HG03521 (cell line): Measurements from ENCODE around the gene ADSS1.
A peak's percentile ranks its signal among the peaks of the same experiment; 100 is the strongest.

Experiments
- ATAC-seq: cut with Tn5 transposase; IDR thresholded peaks from one replicate; pipeline ENCODE4 v1.9.1; 2021; ENCODE audit warnings: mild to moderate bottlenecking, moderate library complexity; ENCODE audit not compliant: unreplicated experiment

ADSS1 gene

GRCh38 chr14:104766256-104766862, 42.3 kb downstream of the ADSS1 start:
- no peak for ATAC-seq

DNA sequence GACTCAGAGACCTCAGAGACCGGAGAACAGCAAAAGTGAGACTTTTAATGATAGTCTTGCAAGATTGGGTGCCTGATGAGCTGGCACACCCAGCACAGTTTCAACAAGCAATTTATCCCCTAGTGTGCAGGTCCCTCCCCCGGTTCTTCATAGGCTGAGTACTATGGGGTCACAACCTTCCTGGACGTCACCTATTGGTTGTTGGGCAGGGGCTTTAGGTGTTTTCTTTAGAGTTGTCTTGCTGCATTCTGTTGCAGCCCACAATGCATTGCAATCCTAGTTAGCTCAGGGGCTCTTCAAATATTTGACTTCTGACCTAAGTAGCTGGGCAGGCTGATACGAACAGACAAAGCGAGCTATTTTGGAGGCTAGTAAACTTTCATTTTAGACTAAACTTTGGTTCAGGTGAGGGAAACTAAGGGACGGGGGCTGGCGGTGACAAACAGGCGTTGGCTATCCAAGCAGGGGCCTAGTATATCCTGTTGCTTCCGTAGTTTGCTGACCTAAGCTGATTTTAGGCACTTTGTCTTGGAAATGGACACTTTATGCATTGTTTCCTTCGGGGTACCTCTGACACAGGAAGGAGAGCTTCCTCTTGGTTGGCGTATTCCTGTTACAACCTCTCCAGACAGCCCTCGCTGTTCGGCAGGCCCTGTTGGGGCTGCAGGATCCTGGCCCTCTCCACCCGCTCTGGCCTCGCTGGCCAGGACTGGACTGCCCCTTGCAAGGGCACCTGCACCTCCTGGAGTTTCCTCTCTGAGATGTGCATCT, 43.0 kb downstream of the ADSS1 start:
- no peak for ATAC-seq

DNA sequence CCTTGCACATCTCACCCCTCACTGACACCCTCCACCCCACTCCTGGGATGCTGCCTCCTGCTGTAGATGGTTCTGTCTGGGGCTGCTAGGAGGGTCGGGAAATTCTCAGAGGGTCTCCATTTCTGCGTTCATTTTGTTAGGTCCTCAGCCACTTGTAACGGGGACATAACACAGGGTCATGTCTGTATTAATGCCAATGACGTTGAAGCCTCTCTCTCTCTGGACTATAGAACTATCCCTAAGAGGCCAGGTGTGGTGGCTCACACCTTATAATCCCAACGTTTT, 43.5 kb downstream of the ADSS1 start:
- ATAC-seq = no peak

DNA sequence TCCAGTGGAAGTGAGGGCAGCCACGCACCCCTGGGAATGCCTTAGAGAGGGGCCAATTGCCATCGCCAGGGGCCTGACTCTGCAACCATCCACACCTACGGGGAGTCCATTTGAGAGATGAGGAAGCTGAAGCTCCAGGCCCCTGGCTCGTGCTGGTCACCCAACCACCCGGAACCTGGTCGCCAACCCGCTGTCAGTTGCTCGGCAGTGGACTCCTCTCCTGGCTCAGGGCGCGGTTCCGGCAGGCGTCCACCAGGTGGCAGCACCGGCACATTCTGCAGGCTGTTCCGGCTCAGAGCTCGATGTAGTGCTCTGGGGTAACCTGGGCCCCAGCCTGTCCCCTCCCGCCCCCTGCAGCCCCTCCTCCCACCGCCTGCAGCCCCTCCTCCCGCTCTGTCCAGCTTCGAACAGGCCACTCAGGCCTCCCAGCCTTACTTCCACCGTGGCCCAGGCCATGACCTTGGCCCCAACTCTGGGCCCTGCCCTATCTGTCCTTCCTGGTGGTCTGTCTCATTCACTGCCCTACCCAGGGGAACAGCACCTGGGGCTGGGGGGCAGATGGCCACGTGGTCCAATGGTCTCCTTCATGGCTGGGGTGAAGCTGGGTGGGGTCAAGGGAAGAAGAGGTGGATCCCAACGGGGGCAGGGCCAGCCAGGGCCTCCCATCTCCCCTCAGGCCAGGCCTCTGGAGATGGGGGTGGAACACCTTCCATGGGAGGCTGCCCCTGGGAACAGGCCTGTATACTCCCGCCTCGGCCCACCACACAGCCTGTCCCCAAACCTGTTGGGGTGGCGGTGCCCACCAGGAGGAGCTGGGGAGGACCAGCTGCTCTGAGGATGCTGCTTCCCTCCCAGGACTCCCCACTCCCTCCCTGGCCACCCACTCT, 44.7 kb downstream of the ADSS1 start:
- peak; percentile 50 for ATAC-seq

- ATAC-seq = no peak
Measured at GRCh38 chr14:104769324-104770071, 45.5 kb downstream of the ADSS1 start.

GRCh38 chr14:104770072-104770579, 46.1 kb downstream of the ADSS1 start:
- no peak for ATAC-seq

- no peak for ATAC-seq
Measured at GRCh38 chr14:104770851-104771272, 46.8 kb downstream of the ADSS1 start.

DNA sequence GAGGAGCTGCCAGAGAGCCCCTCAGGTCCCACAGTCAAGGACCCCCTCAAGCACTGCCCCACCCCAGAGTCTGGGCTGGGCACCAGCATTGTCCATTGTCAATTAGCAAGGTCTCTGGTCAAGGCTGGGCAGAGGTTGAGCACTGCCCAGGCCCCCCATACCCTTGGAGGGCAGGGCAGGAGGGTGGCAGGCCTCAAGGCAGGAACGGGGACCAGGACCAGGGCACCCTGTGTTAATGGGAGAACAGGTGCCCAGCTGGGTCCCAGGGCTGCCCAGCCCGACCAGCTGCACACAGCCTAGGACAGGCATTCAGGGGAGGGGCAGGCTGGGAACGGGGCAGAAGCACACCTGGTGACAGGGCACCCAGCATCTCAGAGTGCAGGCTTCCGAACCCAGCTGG, 47.3 kb downstream of the ADSS1 start:
- no peak for ATAC-seq

- no peak for ATAC-seq
Measured at GRCh38 chr14:104771918-104772706, 48.1 kb downstream of the ADSS1 start.

GRCh38 chr14:104772707-104773504, 48.9 kb downstream of the ADSS1 start:
- ATAC-seq = no peak

- no peak for ATAC-seq
Measured at GRCh38 chr14:104773505-104774452, 49.8 kb downstream of the ADSS1 start.

GRCh38 chr14:104774453-104775072, 50.5 kb downstream of the ADSS1 start:
- no peak for ATAC-seq

DNA sequence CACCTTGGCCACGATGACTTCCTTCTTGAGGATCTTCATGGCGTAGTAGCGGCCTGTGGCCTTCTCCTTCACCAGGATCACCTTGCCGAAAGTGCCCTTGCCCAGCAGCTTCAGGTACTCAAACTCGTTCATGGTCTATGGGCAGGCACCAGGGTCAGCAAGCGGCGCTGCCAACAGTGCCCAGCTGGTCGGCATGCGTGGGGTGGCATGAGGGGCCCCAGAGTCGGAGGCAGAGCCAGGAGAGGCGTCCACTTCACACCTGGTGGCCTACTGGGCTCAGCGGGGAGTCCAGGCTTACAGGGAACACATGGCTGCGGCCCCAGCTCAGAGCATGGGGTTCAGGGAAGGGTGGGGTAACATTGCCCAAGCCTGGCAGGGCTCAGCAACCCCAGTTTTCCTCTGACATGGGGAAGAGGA, 51.1 kb downstream of the ADSS1 start:
- ATAC-seq = no peak

- no peak for ATAC-seq
Measured at GRCh38 chr14:104776481-104776880, 52.5 kb downstream of the ADSS1 start.

- no peak for ATAC-seq
Measured at GRCh38 chr14:104776961-104777807, 53.2 kb downstream of the ADSS1 start.

DNA sequence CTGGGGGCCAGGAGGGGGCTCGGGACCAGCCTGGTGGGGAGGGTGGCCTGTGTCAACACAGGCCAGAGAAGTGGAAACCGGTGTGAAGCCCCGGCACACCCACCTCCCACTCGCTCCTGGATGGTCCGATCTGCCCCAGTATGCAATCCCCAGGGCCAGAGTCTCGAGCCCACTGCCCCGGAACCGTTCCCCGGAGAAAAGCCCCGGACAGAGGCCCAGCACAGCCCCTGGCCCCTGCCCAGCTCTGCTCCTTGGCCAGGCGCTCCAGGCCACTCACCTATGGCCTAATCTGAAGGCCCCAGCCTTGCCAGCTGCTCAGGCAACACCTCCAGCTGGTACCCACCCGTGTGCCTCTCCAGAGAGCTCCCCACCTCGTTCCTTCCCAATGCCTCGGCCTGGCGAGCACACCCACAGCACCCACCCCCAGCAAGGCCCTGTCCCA, 53.8 kb downstream of the ADSS1 start:
- no peak for ATAC-seq
